Spinal cord (tissue), 10 donors: ENCODE measurements around the gene ACAD9. TPM values are rescaled to one million over a fixed set of nuclear protein-coding genes. Genes with fewer than 3 reads are reported as not detected.
"Not testable (repeated sequence)": the region's sequence is repeated elsewhere in the genome, so short reads cannot be mapped to it uniquely, and the experiment has no call there.

Experiments
- DNase-seq, 6 donors: peaks; one replicate each; pipeline versions ENCODE4 v3.0.0 to v3.0.0-alpha.2; 2013 to 2015; ENCODE audit warnings: low spot score in 6 of 6, low read depth in 4 of 6
- H3K27ac ChIP-seq: one replicate; pipeline ENCODE4 v1.5.1; 2013; ENCODE audit warnings: low read depth, low read length, control low read depth
- H3K27me3 ChIP-seq: one replicate; pipeline ENCODE4 v1.6.1; 2013; ENCODE audit warnings: low read length; ENCODE audit not compliant: control insufficient read depth, insufficient read depth
- H3K36me3 ChIP-seq: one replicate; pipeline ENCODE4 v1.6.1; 2013; ENCODE audit warnings: low read length; ENCODE audit not compliant: control insufficient read depth, insufficient read depth
- H3K4me1 ChIP-seq: one replicate; pipeline ENCODE4 v1.6.1; 2013; ENCODE audit warnings: low read length; ENCODE audit not compliant: control insufficient read depth, insufficient read depth
- H3K4me3 ChIP-seq: one replicate; pipeline ENCODE4 v1.5.1; 2013; ENCODE audit warnings: low read depth, low read length, control low read depth
- H3K9me3 ChIP-seq: one replicate; pipeline ENCODE4 v1.6.1; 2013; ENCODE audit warnings: low read length; ENCODE audit not compliant: control insufficient read depth, insufficient read depth
- WGBS: methylation state at CpG from one replicate; pipeline ENCODE4 v1.1.5; 2013; ENCODE audit warnings: missing lambda C conversion rate; ENCODE audit not compliant: insufficient coverage; 5-methylcytosine and 5-hydroxymethylcytosine counted together
- long read RNA-seq, 4 donors: transcript quantifications; one replicate each; lab custom pipeline, GENCODE V29; 2026
- polyA plus RNA-seq, 2 donors: library from polyadenylated mRNA; unstranded; fragments of 120-200 nt; gene quantifications; one replicate each; pipeline ENCODE4 v1.2.1, GENCODE V29; 2013; ENCODE audit not compliant: insufficient read length in 2 of 2
- total RNA-seq, 2 donors: library from RNA; depleted of rRNA in 1 of 2; stranded (reverse); fragments of 120-200 nt in 1 of 2; fragments of >200 nt in 1 of 2; gene quantifications; one replicate each; pipeline versions ENCODE4 v1.2.3 to v1.2.4, GENCODE V29; 2013 to 2014
- donor health status: healthy.

ACAD9 gene
- total RNA-seq = 10 to 100 TPM; 32.0 to 35.8 TPM
- 10 to 100 TPM; 36.3 to 44.7 TPM for polyA plus RNA-seq
- long read RNA-seq, donor 1, transcript ACAD9-201 (18 exons, 2,454 nt) = major isoform, 8 of 14 reads
- long read RNA-seq, donor 1, partial matches to known transcripts = 5 of 14 reads
- long read RNA-seq, donor 1, other reads (novel, unspliced or antisense) = 0 of 14 reads
- long read RNA-seq, donor 2, partial matches to known transcripts = 0 of 1 reads
- long read RNA-seq, donor 2, other reads (novel, unspliced or antisense) = 0 of 1 reads
- long read RNA-seq, donor 3, partial matches to known transcripts = 0 of 4 reads
- long read RNA-seq, donor 3, other reads (novel, unspliced or antisense) = 0 of 4 reads
- long read RNA-seq, donor 4, transcript ACAD9-201 (18 exons, 2,454 nt) = major isoform, 5 of 7 reads
- long read RNA-seq, donor 4, partial matches to known transcripts = 0 of 7 reads
- long read RNA-seq, donor 4, other reads (novel, unspliced or antisense) = 0 of 7 reads

GRCh38 chr3:128879125-128879969 lies at the start of gene ACAD9:
Gene ACAD9 (plus strand): TSS chr3:128879620. CDS start chr3:128879692, 72 bp downstream.
- Histone ChIP-seq H3K4me3 (peak within 1 kb of the TSS; percentile 95), H3K27ac (peak within 1 kb of the TSS; percentile 97), H3K27me3 (no peaks in the 10 kb centered on the region), H3K4me1 (peaks cover 15% of the 10 kb centered on the region), H3K36me3 (peaks cover 11% of the 10 kb centered on the region), H3K9me3 (no peaks in the 10 kb centered on the region)
- under 1% methylated on average over 62 of the region's 65 CpGs for WGBS
- DNase-seq = peak; percentile 97 to 99 (median 98)

GRCh38 chr3:128829925-128830625 lies 49.3 kb upstream of the ACAD9 start:
- not testable (repeated sequence) for H3K36me3 ChIP-seq, H3K9me3 ChIP-seq, H3K4me1 ChIP-seq, H3K4me3 ChIP-seq, H3K27me3 ChIP-seq, H3K27ac ChIP-seq, DNase-seq
- 77% methylated on average over 5 of the region's 7 CpGs for WGBS

GRCh38 chr3:128830762-128831161 lies 48.7 kb upstream of the ACAD9 start:
- H3K27me3 ChIP-seq, H3K4me3 ChIP-seq: not testable (repeated sequence)
- WGBS = 77% methylated on average over 5 of the region's 5 CpGs

GRCh38 chr3:128832979-128833378 lies 46.4 kb upstream of the ACAD9 start:
- WGBS = 91% methylated on average over 5 of the region's 5 CpGs
- not testable (repeated sequence) for DNase-seq, H3K4me3 ChIP-seq, H3K4me1 ChIP-seq, H3K36me3 ChIP-seq, H3K27ac ChIP-seq, H3K9me3 ChIP-seq, H3K27me3 ChIP-seq

More at GRCh38 chr3:128830762-128831161, 48.7 kb upstream of the ACAD9 start:
- H3K27ac ChIP-seq, H3K4me1 ChIP-seq, H3K36me3 ChIP-seq, DNase-seq, H3K9me3 ChIP-seq: not testable (repeated sequence)

- H3K4me3 ChIP-seq = no peak overlapping the region
- H3K27me3 ChIP-seq = no peaks in the 10 kb centered on the region
- no peak for DNase-seq
- no peaks in the 10 kb centered on the region for H3K4me1 ChIP-seq
- H3K9me3 ChIP-seq = no peaks in the 10 kb centered on the region
- no peaks in the 10 kb centered on the region for H3K36me3 ChIP-seq
- H3K27ac ChIP-seq = no peak overlapping the region
- 100% methylated on average over 1 of the region's 4 CpGs for WGBS
These were observed 44.3 kb upstream of the ACAD9 start for GRCh38 chr3:128835096-128835495.

GRCh38 chr3:128841926-128842920 lies 37.2 kb upstream of the ACAD9 start:
- Histone ChIP-seq H3K36me3 (no peaks in the 10 kb centered on the region), H3K4me1 (peaks cover 25% of the 10 kb centered on the region), H3K4me3 (no peak overlapping the region), H3K27ac (no peak overlapping the region), H3K27me3 (no peaks in the 10 kb centered on the region), H3K9me3 (no peaks in the 10 kb centered on the region)
- 90% methylated on average over 3 of the region's 10 CpGs for WGBS
- no peak for DNase-seq

- H3K27ac ChIP-seq = no peak overlapping the region
- no peak for DNase-seq
These were observed 34.9 kb upstream of the ACAD9 start for GRCh38 chr3:128844502-128844901.

GRCh38 chr3:128845119-128845777 lies 34.2 kb upstream of the ACAD9 start:
- H3K9me3 ChIP-seq = no peaks in the 10 kb centered on the region
- H3K36me3 ChIP-seq = no peaks in the 10 kb centered on the region
- peaks cover 33% of the 10 kb centered on the region for H3K4me1 ChIP-seq
- no peaks in the 10 kb centered on the region for H3K27me3 ChIP-seq
- peak overlapping the region; percentile 33 for H3K27ac ChIP-seq
- H3K4me3 ChIP-seq = peak overlapping the region; percentile 47
- peak in 3 of 6 donors; percentile 11 to 29 (median 12) for DNase-seq
- WGBS = 28% methylated on average over 13 of the region's 14 CpGs

More at GRCh38 chr3:128844502-128844901, 34.9 kb upstream of the ACAD9 start:
- Histone ChIP-seq H3K27me3 (no peaks in the 10 kb centered on the region), H3K9me3 (no peaks in the 10 kb centered on the region), H3K4me3 (no peak overlapping the region), H3K36me3 (no peaks in the 10 kb centered on the region), H3K4me1 (peaks cover 27% of the 10 kb centered on the region)
- 74% methylated on average over 5 of the region's 6 CpGs for WGBS
